Neural crest cell (in vitro differentiated cells): ENCODE data around the gene DNAJC6. TPM values are rescaled to one million over a fixed set of nuclear protein-coding genes. Genes with fewer than 3 reads are reported as not detected.

Source experiments
- DNase-seq: peaks from one replicate; pipeline ENCODE4 v3.0.0; 2021; ENCODE audit warnings: low read depth, mixed read lengths, low spot score
- H3K27ac Mint-ChIP-seq: one replicate; pipeline ENCODE4 v1.8.0; 2021; ENCODE audit warnings: mild to moderate bottlenecking, mixed read lengths; ENCODE audit not compliant: unreplicated experiment
- H3K27me3 Mint-ChIP-seq: 2 replicates; pipeline ENCODE4 v1.8.0; 2021; ENCODE audit warnings: low read depth, mild to moderate bottlenecking, mixed read lengths
- H3K36me3 Mint-ChIP-seq: 2 replicates; pipeline ENCODE4 v1.8.0; 2021; ENCODE audit warnings: low read depth, mild to moderate bottlenecking, mixed read lengths
- H3K4me1 Mint-ChIP-seq: 2 replicates; pipeline ENCODE4 v1.8.0; 2021; ENCODE audit warnings: mixed read lengths
- H3K4me3 Mint-ChIP-seq: one replicate; pipeline ENCODE4 v1.8.0; 2021; ENCODE audit warnings: mild to moderate bottlenecking, mixed read lengths
- H3K9me3 Mint-ChIP-seq: 2 replicates; pipeline ENCODE4 v1.8.0; 2021; ENCODE audit warnings: mixed read lengths
- total RNA-seq: library from RNA; stranded (reverse); gene quantifications from 2 replicates; pipeline ENCODE4 v1.2.1, GENCODE V29; 2021
- TF ChIP-seq, protein P1 (sequence below): fragments of 200-600 bp; sonication (generic); conservative IDR thresholded peaks from 2 replicates; pipeline ENCODE4 v1.5.0; 2021; ENCODE audit warnings: antibody characterized with exemption, mild to moderate bottlenecking

The DNAJC6 gene
- total RNA-seq, 1 donor from 2014 or later = 2.4 TPM

- TF ChIP-seq, protein P1, sequence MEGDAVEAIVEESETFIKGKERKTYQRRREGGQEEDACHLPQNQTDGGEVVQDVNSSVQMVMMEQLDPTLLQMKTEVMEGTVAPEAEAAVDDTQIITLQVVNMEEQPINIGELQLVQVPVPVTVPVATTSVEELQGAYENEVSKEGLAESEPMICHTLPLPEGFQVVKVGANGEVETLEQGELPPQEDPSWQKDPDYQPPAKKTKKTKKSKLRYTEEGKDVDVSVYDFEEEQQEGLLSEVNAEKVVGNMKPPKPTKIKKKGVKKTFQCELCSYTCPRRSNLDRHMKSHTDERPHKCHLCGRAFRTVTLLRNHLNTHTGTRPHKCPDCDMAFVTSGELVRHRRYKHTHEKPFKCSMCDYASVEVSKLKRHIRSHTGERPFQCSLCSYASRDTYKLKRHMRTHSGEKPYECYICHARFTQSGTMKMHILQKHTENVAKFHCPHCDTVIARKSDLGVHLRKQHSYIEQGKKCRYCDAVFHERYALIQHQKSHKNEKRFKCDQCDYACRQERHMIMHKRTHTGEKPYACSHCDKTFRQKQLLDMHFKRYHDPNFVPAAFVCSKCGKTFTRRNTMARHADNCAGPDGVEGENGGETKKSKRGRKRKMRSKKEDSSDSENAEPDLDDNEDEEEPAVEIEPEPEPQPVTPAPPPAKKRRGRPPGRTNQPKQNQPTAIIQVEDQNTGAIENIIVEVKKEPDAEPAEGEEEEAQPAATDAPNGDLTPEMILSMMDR = no peak
- Mint-ChIP-seq H3K27me3 (peaks cover 22% of the 10 kb centered on the region), H3K9me3 (no peaks in the 10 kb centered on the region), H3K4me3 (no peak overlapping the region), H3K4me1 (peaks cover 19% of the 10 kb centered on the region), H3K36me3 (peaks cover 2% of the 10 kb centered on the region), H3K27ac (peak overlapping the region; percentile 84)
- peak; percentile 94 for DNase-seq
These were observed 110.6 kb downstream of the DNAJC6 start for GRCh38 chr1:65419681-65420589.

- peaks cover 8% of the 10 kb centered on the region for H3K36me3 Mint-ChIP-seq
- no peak within 1 kb of the TSS for H3K4me3 Mint-ChIP-seq
- peaks cover 19% of the 10 kb centered on the region for H3K4me1 Mint-ChIP-seq
- peak within 1 kb of the TSS; percentile 84 for H3K27ac Mint-ChIP-seq
- peaks cover 17% of the 10 kb centered on the region for H3K27me3 Mint-ChIP-seq
- TF ChIP-seq, protein P1 = no peak
- no peaks in the 10 kb centered on the region for H3K9me3 Mint-ChIP-seq
- DNase-seq = no peak
These were observed 111.4 kb downstream of the DNAJC6 start, which contains the start of the genes LEPR and LEPROT for GRCh38 chr1:65420590-65421350. TSS of gene LEPR (plus strand) at chr1:65420668. CDS start at chr1:65565566, 144,898 bp downstream. TSS of gene LEPROT (plus strand) at chr1:65420668. CDS start at chr1:65420725, 57 bp downstream.

- peaks cover 15% of the 10 kb centered on the region for H3K27me3 Mint-ChIP-seq
- TF ChIP-seq, protein P1 = no peak
- no peak overlapping the region for H3K27ac Mint-ChIP-seq
- peaks cover 13% of the 10 kb centered on the region for H3K36me3 Mint-ChIP-seq
- no peak for DNase-seq
- H3K4me1 Mint-ChIP-seq = peaks cover 19% of the 10 kb centered on the region
- H3K9me3 Mint-ChIP-seq = no peaks in the 10 kb centered on the region
- H3K4me3 Mint-ChIP-seq = no peak overlapping the region
These were observed 112.1 kb downstream of the DNAJC6 start for GRCh38 chr1:65421351-65422025.

GRCh38 chr1:65422241-65423203 is 113.2 kb downstream of the DNAJC6 start:
- Mint-ChIP-seq H3K27me3 (peaks cover 10% of the 10 kb centered on the region), H3K27ac (no peak overlapping the region), H3K9me3 (no peaks in the 10 kb centered on the region), H3K36me3 (peaks cover 14% of the 10 kb centered on the region), H3K4me1 (peaks cover 19% of the 10 kb centered on the region), H3K4me3 (no peak overlapping the region)
- DNase-seq = no peak
- TF ChIP-seq, protein P1 = no peak
